OCI-LY7 (cell line): Measurements from ENCODE around the gene TMED8. TPM values are rescaled to one million over a fixed set of nuclear protein-coding genes. Genes with fewer than 3 reads are reported as not detected.

Experiments used
- BruUV-seq: library from RNA; stranded (reverse); fragments of 400-500 nt; replicated peaks from 2 replicates; lab custom pipeline; 2021; lab: Mats Ljungman, UMichigan
- CTCF ChIA-PET: fragments of 300-600 bp; sonication (Branson Sonifier 250); formaldehyde crosslinking; loops from one replicate; lab custom pipeline; 2022; ENCODE audit warnings: antibody characterized with exemption; ENCODE audit not compliant: unreplicated experiment; lab: Charles Lee
- POLR2A ChIA-PET: fragments of 300-600 bp; sonication (Branson Sonifier 250); formaldehyde crosslinking; loops from one replicate; lab custom pipeline; 2022; ENCODE audit warnings: antibody characterized with exemption; lab: Charles Lee
- DNase-seq: peaks from one replicate; pipeline ENCODE4 v3.0.0-alpha.2; 2015; ENCODE audit warnings: low spot score
- H2AFZ ChIP-seq: fragments of 200-600 bp; sonication (generic), shearing (Covaris generic); 2 replicates; pipeline ENCODE4 v1.6.1; 2014; ENCODE audit warnings: mild to moderate bottlenecking, antibody characterized with exemption, low read length, moderate library complexity
- H3K27ac ChIP-seq: fragments of 200-600 bp; sonication (generic); 2 replicates; pipeline ENCODE4 v1.5.1; 2014; ENCODE audit warnings: mixed run types, low read depth, mild to moderate bottlenecking, moderate library complexity, low read length, inconsistent platforms; ENCODE audit not compliant: poor library complexity, severe bottlenecking
- H3K36me3 ChIP-seq: fragments of 200-600 bp; sonication (generic); 2 replicates; pipeline ENCODE4 v1.6.1; 2014; ENCODE audit warnings: mild to moderate bottlenecking, antibody characterized with exemption, low read length, moderate library complexity, mixed read lengths; ENCODE audit not compliant: insufficient read depth
- H3K4me1 ChIP-seq: fragments of 200-600 bp; sonication (generic); 2 replicates; pipeline ENCODE4 v1.5.1; 2014; ENCODE audit warnings: mild to moderate bottlenecking, low read length; ENCODE audit not compliant: insufficient read depth, poor library complexity, severe bottlenecking
- H3K4me2 ChIP-seq: fragments of 200-600 bp; sonication (generic); 2 replicates; pipeline ENCODE4 v1.6.1; 2014; ENCODE audit warnings: mild to moderate bottlenecking, low read length
- H3K4me3 ChIP-seq: fragments of 200-600 bp; sonication (generic); 2 replicates; pipeline ENCODE4 v1.5.1; 2014; ENCODE audit warnings: mild to moderate bottlenecking, low read depth, low read length; ENCODE audit not compliant: poor library complexity, severe bottlenecking
- H3K79me2 ChIP-seq: fragments of 200-600 bp; sonication (generic); 2 replicates; pipeline ENCODE4 v1.6.1; 2016; ENCODE audit warnings: low read depth, mild to moderate bottlenecking, low read length, moderate library complexity, mixed read lengths; ENCODE audit not compliant: insufficient read depth
- H3K9me2 ChIP-seq: fragments of 200-600 bp; sonication (generic); 2 replicates; pipeline ENCODE4 v1.6.1; 2016; ENCODE audit warnings: mild to moderate bottlenecking, low read length, mixed read lengths; ENCODE audit not compliant: insufficient read depth
- H3K9me3 ChIP-seq: fragments of 200-600 bp; sonication (generic); 2 replicates; pipeline ENCODE4 v1.6.1; 2014; ENCODE audit warnings: mild to moderate bottlenecking, mixed run types, low read length, mixed read lengths
- H4K20me1 ChIP-seq: fragments of 200-600 bp; sonication (generic); 2 replicates; pipeline ENCODE4 v1.6.1; 2014; ENCODE audit warnings: mild to moderate bottlenecking, antibody characterized with exemption, low read length, moderate library complexity, mixed read lengths; ENCODE audit not compliant: insufficient read depth
- CTCF ChIP-seq: fragments of 200-600 bp; sonication (generic); conservative IDR thresholded peaks from 2 replicates; pipeline ENCODE4 v1.5.1; 2014; ENCODE audit warnings: mild to moderate bottlenecking, antibody characterized with exemption, low read length, moderate library complexity, mixed read lengths
- EZH2phosphoT487 ChIP-seq: fragments of 200-600 bp; sonication (generic); IDR thresholded peaks from 2 replicates; pipeline ENCODE4 v1.6.1; 2018; ENCODE audit warnings: low read depth, borderline replicate concordance, mild to moderate bottlenecking, mixed run types, antibody characterized with exemption, low read length, moderate library complexity, mixed read lengths
- intact Hi-C: fragments of 100-400 bp; cut with micrococcal nuclease; formaldehyde crosslinking; loops from one replicate; pipeline ENCODE4 v1.10.0; 2022; ENCODE audit not compliant: unreplicated experiment
- total RNA-seq, 2 experiments: library from RNA; depleted of rRNA in 1 of 2; stranded (reverse); fragments of >200 nt in 1 of 2; shearing (Covaris generic) in 1 of 2; gene quantifications; 2 replicates each; pipeline ENCODE4 v1.2.3, GENCODE V29; 2014 to 2022

The TMED8 gene
- total RNA-seq, 2 experiments from 2014 or later: 21.9 to 45.4 TPM

- ChIA-PET POLR2A (interaction anchor here (0.7 kb wide), 1 partner anchor 252 kb away, joined by 4 read pairs; no protein-coding TSS in a partner anchor), CTCF (no interaction called here)
- no peaks in the 10 kb centered on the region for H3K9me3 ChIP-seq
- H3K4me2 ChIP-seq: no peak overlapping the region
- no peak for TF ChIP-seq EZH2phosphoT487
- TF ChIP-seq CTCF: no peak
- DNase-seq: no peak
- H3K36me3 ChIP-seq: peaks cover 47% of the 10 kb centered on the region
- intact Hi-C loops: no loop called here
- no peaks in the 10 kb centered on the region for H3K4me1 ChIP-seq
- no peak overlapping the region for H3K27ac ChIP-seq
- H3K4me3 ChIP-seq: no peak overlapping the region
- H3K9me2 ChIP-seq: no peaks in the 10 kb centered on the region
- H3K79me2 ChIP-seq: peaks cover 30% of the 10 kb centered on the region; the same call in 1 of the 2 replicates
- no peak overlapping the region for H2AFZ ChIP-seq
- H4K20me1 ChIP-seq: no peaks in the 10 kb centered on the region
- no TSS peak for BruUV-seq
Measured at GRCh38 chr14:77353469-77354141, 23.3 kb downstream of the TMED8 start.

GRCh38 chr14:77347751-77348150 is 29.1 kb downstream of the TMED8 start:
- H3K4me3 ChIP-seq: no peak overlapping the region
- no peaks in the 10 kb centered on the region for H3K9me3 ChIP-seq
- H3K79me2 ChIP-seq: peaks cover under 1% of the 10 kb centered on the region; the same call in 1 of the 2 replicates
- no peaks in the 10 kb centered on the region for H3K9me2 ChIP-seq
- no peak overlapping the region for H3K4me2 ChIP-seq
- CTCF ChIA-PET: no interaction called here
- H3K36me3 ChIP-seq: peaks cover 73% of the 10 kb centered on the region
- peaks cover 5% of the 10 kb centered on the region for H3K4me1 ChIP-seq
- intact Hi-C loops: no loop called here
- H4K20me1 ChIP-seq: no peaks in the 10 kb centered on the region
- TF ChIP-seq CTCF: no peak
- TF ChIP-seq EZH2phosphoT487: no peak
- no peak overlapping the region for H2AFZ ChIP-seq
- no peak for DNase-seq
- no peak overlapping the region for H3K27ac ChIP-seq
- POLR2A ChIA-PET: no interaction called here
- BruUV-seq: no TSS peak

- no TSS peak for BruUV-seq
- no peaks in the 10 kb centered on the region for H3K79me2 ChIP-seq
- CTCF ChIA-PET: no interaction called here
- no peak overlapping the region for H3K4me2 ChIP-seq
- peaks cover 5% of the 10 kb centered on the region for H3K4me1 ChIP-seq
- POLR2A ChIA-PET: interaction anchor here (0.5 to 1.0 kb wide), 7 partner anchors 11 to 1534 kb away, joined by 3 to 6 read pairs (median 4); no protein-coding TSS in a partner anchor
- H3K4me3 ChIP-seq: no peak overlapping the region
- H2AFZ ChIP-seq: no peak overlapping the region
- DNase-seq: no peak
- TF ChIP-seq EZH2phosphoT487 (no peak), CTCF (no peak)
- intact Hi-C loops: no loop called here
- no peak overlapping the region for H3K27ac ChIP-seq
- H3K36me3 ChIP-seq: peaks cover 84% of the 10 kb centered on the region
- no peaks in the 10 kb centered on the region for H3K9me2 ChIP-seq
- no peaks in the 10 kb centered on the region for H4K20me1 ChIP-seq
- H3K9me3 ChIP-seq: no peaks in the 10 kb centered on the region
Measured at GRCh38 chr14:77346495-77346894, 30.4 kb downstream of the TMED8 start.
